T-helper 17 cell (primary cell): ENCODE data around the gene SLCO2A1. TPM values are rescaled to one million over a fixed set of nuclear protein-coding genes. Genes with fewer than 3 reads are reported as not detected.
A peak's percentile ranks its signal among the peaks of the same experiment; 100 is the strongest.

Experiments used
- ATAC-seq: fragments of 150-1000 bp; cut with Tn5 transposase; 2 replicates; pipeline ENCODE4 v1.10.0; 2021; ENCODE audit warnings: mild to moderate bottlenecking, moderate library complexity
- DNase-seq, 3 donors: peaks; one replicate each; pipeline versions ENCODE4 v3.0.0 to v3.0.0-alpha.2; 2020 to 2021
- H3K9me3 ChIP-seq: one replicate; pipeline ENCODE4 v1.7.0; 2013; ENCODE audit warnings: low read length, mild to moderate bottlenecking; ENCODE audit not compliant: control insufficient read depth, poor library complexity, severe bottlenecking
- H3K27ac Mint-ChIP-seq: one replicate; pipeline ENCODE4 v1.8.0; 2022; ENCODE audit warnings: mild to moderate bottlenecking, moderate library complexity, mixed read lengths
- H3K27me3 Mint-ChIP-seq: one replicate; pipeline ENCODE4 v1.8.0; 2022; ENCODE audit warnings: mixed read lengths
- H3K36me3 Mint-ChIP-seq: one replicate; pipeline ENCODE4 v1.8.0; 2022; ENCODE audit warnings: low read depth, mixed read lengths
- H3K4me1 Mint-ChIP-seq: one replicate; pipeline ENCODE4 v1.8.0; 2022; ENCODE audit warnings: mild to moderate bottlenecking, mixed read lengths
- H3K4me3 Mint-ChIP-seq: one replicate; pipeline ENCODE4 v1.8.0; 2022; ENCODE audit warnings: mild to moderate bottlenecking, moderate library complexity, mixed read lengths
- total RNA-seq, 4 donors: library from RNA in 2 of 4; stranded (reverse) in 2 of 4; gene quantifications; one replicate each; pipeline ENCODE4 v1.2.3 and lab custom pipeline; 2022 to 2026

SLCO2A1 gene
- total RNA-seq, 2 donors from 2014 or later = 0.16 TPM; not detected in 1

GRCh38 chr3:134018406-134018805 is 11.3 kb downstream of the SLCO2A1 start:
- Mint-ChIP-seq H3K27ac (no peak overlapping the region), H3K4me3 (no peak overlapping the region)
- DNase-seq = no peak

GRCh38 chr3:134017490-134017889 is 12.2 kb downstream of the SLCO2A1 start:
- no peak overlapping the region for H3K4me3 Mint-ChIP-seq
- H3K27ac Mint-ChIP-seq = no peak overlapping the region
- peaks cover 21% of the 10 kb centered on the region for H3K27me3 Mint-ChIP-seq
- no peak for DNase-seq
- no peak for ATAC-seq
- no peaks in the 10 kb centered on the region for H3K9me3 ChIP-seq
- no peaks in the 10 kb centered on the region for H3K4me1 Mint-ChIP-seq
- peaks cover 3% of the 10 kb centered on the region for H3K36me3 Mint-ChIP-seq

More at GRCh38 chr3:134018406-134018805, 11.3 kb downstream of the SLCO2A1 start:
- Mint-ChIP-seq H3K36me3 (peaks cover 3% of the 10 kb centered on the region), H3K4me1 (no peaks in the 10 kb centered on the region), H3K27me3 (peaks cover 28% of the 10 kb centered on the region)
- ATAC-seq = no peak
- no peaks in the 10 kb centered on the region for H3K9me3 ChIP-seq

DNA sequence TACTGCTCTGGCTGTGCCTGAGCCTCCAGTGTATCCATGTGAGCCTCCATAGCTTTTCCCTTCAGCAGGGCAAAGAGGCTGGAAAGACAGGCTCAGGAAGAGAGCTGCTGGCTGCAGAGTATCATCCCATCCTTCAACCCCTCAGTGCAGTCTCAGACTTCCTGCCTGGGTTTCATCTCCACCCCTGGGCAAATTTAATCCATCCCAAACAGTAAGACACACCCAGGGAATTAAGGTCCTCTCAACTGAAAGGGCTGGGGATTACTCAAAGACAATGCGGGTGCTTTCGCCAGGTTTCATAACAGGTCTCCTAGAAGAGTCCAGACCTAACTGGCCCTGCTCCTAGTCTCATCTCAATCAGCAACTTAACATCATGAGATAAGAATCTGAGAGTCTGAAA is 15.5 kb downstream of the SLCO2A1 start:
- H3K9me3 ChIP-seq = no peaks in the 10 kb centered on the region
- Mint-ChIP-seq H3K36me3 (no peaks in the 10 kb centered on the region), H3K27ac (no peak overlapping the region), H3K4me1 (no peaks in the 10 kb centered on the region), H3K4me3 (no peak overlapping the region), H3K27me3 (peaks cover 31% of the 10 kb centered on the region)
- no peak for DNase-seq
- ATAC-seq = no peak

DNA sequence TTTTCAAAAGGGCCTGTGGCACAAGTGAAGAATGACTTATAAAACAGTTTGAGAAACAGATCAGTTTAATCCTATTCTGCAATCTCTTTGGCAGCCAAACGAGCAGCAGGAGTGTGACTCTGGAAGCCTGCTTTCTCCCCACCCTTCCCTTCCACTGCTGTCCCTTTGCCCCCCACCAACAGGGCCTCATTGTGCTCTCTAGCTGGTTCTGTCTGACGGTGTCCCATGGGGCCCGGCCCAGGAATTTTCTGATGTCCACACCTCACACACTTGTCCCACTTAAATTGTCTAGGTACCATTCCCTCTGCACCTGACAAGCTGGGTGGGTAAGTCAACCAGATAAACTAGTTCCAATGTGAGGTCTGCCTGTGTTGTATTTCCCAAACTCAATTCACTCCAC is 16.4 kb downstream of the SLCO2A1 start:
- H3K36me3 Mint-ChIP-seq = no peaks in the 10 kb centered on the region
- ATAC-seq (no peak), DNase-seq (no peak)
- H3K9me3 ChIP-seq = no peaks in the 10 kb centered on the region
- no peaks in the 10 kb centered on the region for H3K4me1 Mint-ChIP-seq
- H3K27me3 Mint-ChIP-seq = peaks cover 41% of the 10 kb centered on the region
- H3K27ac Mint-ChIP-seq = no peak overlapping the region
- no peak overlapping the region for H3K4me3 Mint-ChIP-seq

GRCh38 chr3:134009345-134010000 is 20.3 kb downstream of the SLCO2A1 start:
- ATAC-seq (no peak), DNase-seq (no peak)
- Mint-ChIP-seq H3K27ac (no peak overlapping the region), H3K27me3 (peaks cover 39% of the 10 kb centered on the region), H3K36me3 (no peaks in the 10 kb centered on the region), H3K4me1 (no peaks in the 10 kb centered on the region), H3K4me3 (no peak overlapping the region)
- H3K9me3 ChIP-seq = no peaks in the 10 kb centered on the region

GRCh38 chr3:134008630-134009156 is 21.0 kb downstream of the SLCO2A1 start:
- no peak overlapping the region for H3K4me3 Mint-ChIP-seq
- no peak for DNase-seq
- H3K4me1 Mint-ChIP-seq = no peaks in the 10 kb centered on the region
- no peaks in the 10 kb centered on the region for H3K36me3 Mint-ChIP-seq
- H3K27ac Mint-ChIP-seq = no peak overlapping the region
- H3K9me3 ChIP-seq = no peaks in the 10 kb centered on the region
- H3K27me3 Mint-ChIP-seq = peaks cover 34% of the 10 kb centered on the region
- no peak for ATAC-seq

GRCh38 chr3:134007819-134008218 is 21.9 kb downstream of the SLCO2A1 start:
- Mint-ChIP-seq H3K27me3 (peaks cover 34% of the 10 kb centered on the region), H3K4me3 (no peak overlapping the region), H3K36me3 (no peaks in the 10 kb centered on the region), H3K27ac (no peak overlapping the region), H3K4me1 (no peaks in the 10 kb centered on the region)
- ATAC-seq (no peak), DNase-seq (no peak)
- no peaks in the 10 kb centered on the region for H3K9me3 ChIP-seq

- DNase-seq = no peak
Measured at GRCh38 chr3:134004841-134005240, 24.9 kb downstream of the SLCO2A1 start.

DNA sequence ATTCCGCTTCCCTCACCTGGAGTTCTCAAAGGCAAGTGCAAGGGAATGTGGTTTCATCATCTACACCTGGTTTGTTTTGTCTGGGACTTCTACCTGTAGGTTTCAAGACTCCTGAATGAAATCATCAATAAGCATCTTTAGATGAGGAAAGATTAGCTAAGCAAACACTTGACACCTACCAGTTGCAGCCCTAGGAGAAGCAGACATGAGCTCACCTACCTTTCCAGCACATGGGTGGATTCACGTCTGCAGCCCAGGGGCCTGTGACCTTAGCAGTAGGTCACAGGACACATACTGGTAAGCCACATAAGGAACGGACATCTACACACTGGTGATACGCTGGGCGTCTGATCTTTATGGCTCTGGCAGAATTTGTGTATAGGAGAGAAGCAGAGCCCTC is 26.7 kb downstream of the SLCO2A1 start:
- DNase-seq (no peak), ATAC-seq (no peak)
- Mint-ChIP-seq H3K4me1 (peaks cover 2% of the 10 kb centered on the region), H3K27me3 (peaks cover 23% of the 10 kb centered on the region), H3K36me3 (no peaks in the 10 kb centered on the region), H3K27ac (no peak overlapping the region), H3K4me3 (no peak overlapping the region)
- no peaks in the 10 kb centered on the region for H3K9me3 ChIP-seq

More at GRCh38 chr3:134004841-134005240, 24.9 kb downstream of the SLCO2A1 start:
- no peaks in the 10 kb centered on the region for H3K36me3 Mint-ChIP-seq
- H3K4me3 Mint-ChIP-seq = no peak overlapping the region
- no peaks in the 10 kb centered on the region for H3K9me3 ChIP-seq
- no peak overlapping the region for H3K27ac Mint-ChIP-seq
- peaks cover 21% of the 10 kb centered on the region for H3K27me3 Mint-ChIP-seq
- no peak for ATAC-seq
- H3K4me1 Mint-ChIP-seq = peaks cover 2% of the 10 kb centered on the region

- Mint-ChIP-seq H3K27ac (no peak overlapping the region), H3K36me3 (no peaks in the 10 kb centered on the region), H3K27me3 (peaks cover 22% of the 10 kb centered on the region), H3K4me3 (no peak overlapping the region), H3K4me1 (peaks cover 2% of the 10 kb centered on the region)
- H3K9me3 ChIP-seq = no peaks in the 10 kb centered on the region
- DNase-seq = no peak
- ATAC-seq = no peak
Measured at GRCh38 chr3:134002306-134002705, 27.4 kb downstream of the SLCO2A1 start.

DNA sequence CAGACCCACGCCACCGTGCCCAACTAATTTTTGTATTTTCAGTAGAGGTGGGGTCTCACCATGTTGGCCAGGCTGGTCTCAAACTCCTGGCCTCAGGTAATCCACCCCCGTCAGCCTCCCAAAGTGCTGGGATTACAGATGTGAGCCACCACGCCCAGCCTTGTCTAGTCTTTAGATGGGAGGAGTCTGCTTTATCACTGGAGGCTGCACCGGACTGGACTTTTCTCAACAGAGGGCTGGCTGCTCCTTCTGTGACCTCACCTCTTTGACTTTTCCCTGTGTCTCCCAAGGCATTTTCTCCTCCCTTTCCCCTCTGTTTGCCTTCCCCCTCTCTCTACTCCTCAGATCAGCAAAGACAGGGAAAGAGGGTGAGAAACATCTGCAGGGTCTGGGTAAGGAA is 28.5 kb downstream of the SLCO2A1 start:
- Mint-ChIP-seq H3K4me1 (peaks cover 2% of the 10 kb centered on the region), H3K27ac (no peak overlapping the region), H3K4me3 (no peak overlapping the region), H3K27me3 (peaks cover 26% of the 10 kb centered on the region), H3K36me3 (no peaks in the 10 kb centered on the region)
- ATAC-seq (no peak), DNase-seq (no peak)
- no peaks in the 10 kb centered on the region for H3K9me3 ChIP-seq

- H3K27ac Mint-ChIP-seq = no peak overlapping the region
- DNase-seq (no peak), ATAC-seq (no peak)
- peaks cover 37% of the 10 kb centered on the region for H3K27me3 Mint-ChIP-seq
- H3K9me3 ChIP-seq = no peaks in the 10 kb centered on the region
- peaks cover 2% of the 10 kb centered on the region for H3K4me1 Mint-ChIP-seq
- no peak overlapping the region for H3K4me3 Mint-ChIP-seq
- H3K36me3 Mint-ChIP-seq = no peaks in the 10 kb centered on the region
Measured at GRCh38 chr3:133999891-134000685, 29.6 kb downstream of the SLCO2A1 start.

DNA sequence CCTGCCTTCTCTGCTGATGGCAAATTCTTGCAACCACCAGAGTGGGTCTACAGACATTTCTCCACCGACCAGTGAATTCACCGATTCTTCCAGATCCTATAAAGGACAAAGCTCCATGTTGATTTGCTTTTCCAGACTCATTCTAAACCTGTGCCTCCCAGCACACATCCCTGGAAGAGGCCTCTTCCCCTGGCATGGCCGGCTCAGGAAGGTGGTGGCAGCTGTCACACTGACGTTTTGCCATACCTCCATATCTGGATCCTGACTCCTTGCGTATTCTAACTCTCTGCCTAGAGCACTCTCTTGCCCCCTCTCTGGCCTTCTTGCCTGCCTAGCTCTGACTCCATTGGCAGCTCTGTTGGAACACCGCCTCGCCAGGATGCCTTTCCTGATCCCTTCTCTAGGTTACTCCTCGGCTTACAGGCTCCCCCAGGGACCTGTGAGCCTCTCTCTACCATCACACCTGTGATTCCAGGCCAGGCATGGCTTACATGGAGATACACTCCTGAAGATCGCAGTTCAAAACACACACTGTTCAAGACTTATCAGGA is 31.0 kb downstream of the SLCO2A1 start:
- Mint-ChIP-seq H3K4me3 (peak overlapping the region; percentile 31), H3K36me3 (no peaks in the 10 kb centered on the region), H3K27me3 (peaks cover 46% of the 10 kb centered on the region), H3K4me1 (peaks cover 4% of the 10 kb centered on the region), H3K27ac (no peak overlapping the region)
- DNase-seq (no peak), ATAC-seq (no peak)
- no peaks in the 10 kb centered on the region for H3K9me3 ChIP-seq
